Osteocyte (in vitro differentiated cells): ENCODE results near the gene TRAF5. TPM values are rescaled to one million over a fixed set of nuclear protein-coding genes. Genes with fewer than 3 reads are reported as not detected.

Experiments
- DNase-seq: peaks from one replicate; pipeline ENCODE4 v3.0.0; 2021; ENCODE audit warnings: mixed read lengths; ENCODE audit not compliant: unreplicated experiment; ENCODE audit errors: extremely low spot score
- H3K27ac Mint-ChIP-seq: one replicate; pipeline ENCODE4 v1.8.0; 2021; ENCODE audit warnings: mild to moderate bottlenecking, mixed read lengths; ENCODE audit not compliant: unreplicated experiment
- H3K27me3 Mint-ChIP-seq: one replicate; pipeline ENCODE4 v1.8.0; 2021; ENCODE audit warnings: mixed read lengths; ENCODE audit not compliant: unreplicated experiment
- H3K36me3 Mint-ChIP-seq: one replicate; pipeline ENCODE4 v1.8.0; 2021; ENCODE audit warnings: mixed read lengths; ENCODE audit not compliant: unreplicated experiment
- H3K4me1 Mint-ChIP-seq: one replicate; pipeline ENCODE4 v1.8.0; 2021; ENCODE audit warnings: mixed read lengths; ENCODE audit not compliant: unreplicated experiment
- H3K4me3 Mint-ChIP-seq: one replicate; pipeline ENCODE4 v1.8.0; 2021; ENCODE audit warnings: mild to moderate bottlenecking, moderate library complexity, mixed read lengths; ENCODE audit not compliant: unreplicated experiment
- H3K9me3 Mint-ChIP-seq: one replicate; pipeline ENCODE4 v1.8.0; 2021; ENCODE audit warnings: mixed read lengths; ENCODE audit not compliant: unreplicated experiment
- total RNA-seq: library from RNA; stranded (reverse); gene quantifications from 2 replicates; pipeline ENCODE4 v1.2.1, GENCODE V29; 2021
- TF ChIP-seq, protein P1 (sequence below): fragments of 200-600 bp; sonication (generic); IDR thresholded peaks from 2 replicates; pipeline ENCODE4 v1.5.0; 2021; ENCODE audit warnings: antibody characterized with exemption, mild to moderate bottlenecking, moderate library complexity

Gene TRAF5
- total RNA-seq, 1 donor from 2014 or later: 45.2 TPM

DNA sequence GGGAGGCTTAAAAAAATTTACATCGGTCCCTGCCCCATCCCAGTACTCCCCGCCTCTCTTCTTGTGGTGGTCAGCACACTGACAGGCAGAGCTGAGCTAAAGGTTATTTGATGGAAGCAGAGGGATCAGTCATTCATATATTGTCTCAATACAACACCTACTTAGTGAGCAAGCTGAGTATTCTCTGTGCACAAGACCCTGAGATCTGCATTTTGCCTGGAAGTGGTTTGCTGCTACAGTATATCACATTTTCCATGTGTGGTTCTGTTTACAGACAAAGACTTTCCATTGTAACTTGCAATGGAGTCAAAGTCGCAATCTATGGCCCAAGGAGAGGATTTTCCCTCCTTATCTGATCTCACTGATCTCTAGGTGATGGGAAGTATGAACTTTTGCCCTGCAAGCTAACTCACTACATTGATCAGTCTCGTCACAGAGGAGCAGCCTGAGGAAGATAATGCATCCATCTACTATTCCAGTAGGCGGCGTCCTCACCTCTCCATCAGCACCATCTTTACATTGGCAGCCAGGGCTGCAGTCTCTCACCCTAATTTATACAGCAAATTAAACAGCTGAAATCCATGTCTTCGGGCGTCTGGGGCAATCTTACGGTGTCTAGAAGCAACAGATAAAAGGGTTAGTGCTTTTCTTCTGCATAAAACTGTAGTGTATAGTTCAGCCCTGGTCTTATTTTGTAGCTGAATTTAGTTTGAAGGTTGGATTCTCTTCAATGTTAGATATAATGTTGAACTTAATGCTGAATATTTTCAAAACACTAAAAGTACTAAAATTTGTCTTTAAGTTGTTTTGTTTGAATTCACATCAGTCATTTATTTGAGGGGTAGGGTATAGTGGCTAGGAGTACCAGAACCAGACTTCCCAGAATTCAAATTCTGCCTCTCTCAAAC is 3.2 kb upstream of the TRAF5 start:
- TF ChIP-seq, protein P1, sequence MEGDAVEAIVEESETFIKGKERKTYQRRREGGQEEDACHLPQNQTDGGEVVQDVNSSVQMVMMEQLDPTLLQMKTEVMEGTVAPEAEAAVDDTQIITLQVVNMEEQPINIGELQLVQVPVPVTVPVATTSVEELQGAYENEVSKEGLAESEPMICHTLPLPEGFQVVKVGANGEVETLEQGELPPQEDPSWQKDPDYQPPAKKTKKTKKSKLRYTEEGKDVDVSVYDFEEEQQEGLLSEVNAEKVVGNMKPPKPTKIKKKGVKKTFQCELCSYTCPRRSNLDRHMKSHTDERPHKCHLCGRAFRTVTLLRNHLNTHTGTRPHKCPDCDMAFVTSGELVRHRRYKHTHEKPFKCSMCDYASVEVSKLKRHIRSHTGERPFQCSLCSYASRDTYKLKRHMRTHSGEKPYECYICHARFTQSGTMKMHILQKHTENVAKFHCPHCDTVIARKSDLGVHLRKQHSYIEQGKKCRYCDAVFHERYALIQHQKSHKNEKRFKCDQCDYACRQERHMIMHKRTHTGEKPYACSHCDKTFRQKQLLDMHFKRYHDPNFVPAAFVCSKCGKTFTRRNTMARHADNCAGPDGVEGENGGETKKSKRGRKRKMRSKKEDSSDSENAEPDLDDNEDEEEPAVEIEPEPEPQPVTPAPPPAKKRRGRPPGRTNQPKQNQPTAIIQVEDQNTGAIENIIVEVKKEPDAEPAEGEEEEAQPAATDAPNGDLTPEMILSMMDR: peak; percentile 88
- H3K4me1 Mint-ChIP-seq: peaks cover 17% of the 10 kb centered on the region
- no peak overlapping the region for H3K27ac Mint-ChIP-seq
- H3K27me3 Mint-ChIP-seq: no peaks in the 10 kb centered on the region
- no peak for DNase-seq
- no peaks in the 10 kb centered on the region for H3K36me3 Mint-ChIP-seq
- H3K9me3 Mint-ChIP-seq: no peaks in the 10 kb centered on the region
- H3K4me3 Mint-ChIP-seq: no peak overlapping the region

DNA sequence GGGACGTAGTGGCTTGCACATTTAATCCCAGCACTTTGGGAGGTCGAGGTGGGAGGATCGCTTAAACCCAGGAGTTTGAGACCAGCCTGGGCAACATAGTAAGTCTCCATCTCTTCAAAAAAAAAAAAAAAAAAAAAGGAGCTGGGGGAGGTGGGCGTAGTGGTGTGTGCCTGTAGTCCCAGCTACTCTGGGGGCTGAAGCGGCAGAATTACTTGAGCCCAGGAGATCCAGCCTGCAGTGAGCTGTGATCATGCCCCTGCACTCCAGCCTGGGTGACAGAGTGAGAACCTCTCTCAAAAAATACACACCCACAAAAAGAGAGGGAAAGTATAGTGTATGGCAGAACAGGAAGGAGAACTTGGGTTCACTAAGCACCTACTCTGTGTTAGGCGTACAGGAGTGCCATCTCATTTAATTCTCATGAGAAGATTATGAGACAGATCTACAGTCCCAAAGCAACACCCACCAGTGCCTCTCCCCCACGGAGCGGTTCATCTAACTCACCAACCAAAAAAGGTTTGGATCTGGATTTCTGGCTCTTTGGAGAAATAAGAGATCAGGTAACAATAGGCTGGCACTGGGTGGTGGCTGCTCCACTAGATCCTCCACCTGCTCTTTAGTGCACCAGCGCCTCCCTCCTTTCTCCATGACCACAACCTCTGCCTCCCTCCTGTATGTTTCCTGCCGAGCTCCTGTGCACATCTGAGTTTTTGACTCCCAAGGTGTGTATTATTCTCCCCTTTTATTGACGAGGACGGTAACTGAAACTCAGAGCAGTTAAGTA is 1.4 kb upstream of the TRAF5 start:
- peak overlapping the region; percentile 93 for H3K27ac Mint-ChIP-seq
- DNase-seq: no peak
- peaks cover 34% of the 10 kb centered on the region for H3K4me1 Mint-ChIP-seq
- no peaks in the 10 kb centered on the region for H3K9me3 Mint-ChIP-seq
- no peaks in the 10 kb centered on the region for H3K36me3 Mint-ChIP-seq
- TF ChIP-seq, protein P1: no peak
- H3K4me3 Mint-ChIP-seq: peak overlapping the region; percentile 78
- no peaks in the 10 kb centered on the region for H3K27me3 Mint-ChIP-seq

DNA sequence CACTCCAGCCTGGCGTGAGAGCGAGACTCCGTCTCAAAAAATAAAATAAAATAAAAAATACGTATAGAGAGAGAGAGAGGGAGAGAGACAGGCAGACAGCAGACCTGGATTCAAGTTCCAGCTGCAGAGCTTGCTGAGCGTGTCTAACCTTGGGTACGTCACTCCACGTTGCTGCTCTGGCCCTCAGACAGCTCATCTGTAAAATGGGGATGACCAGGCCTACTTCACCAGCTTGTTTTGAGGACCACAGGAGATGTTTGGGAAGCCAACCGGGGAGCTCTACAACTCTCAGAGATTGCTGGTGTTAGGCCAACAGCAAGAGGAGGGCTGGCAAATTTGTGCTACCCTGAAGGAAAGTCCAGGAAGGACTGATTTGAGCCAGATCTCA is 499 bp upstream of the TRAF5 start:
- TF ChIP-seq, protein P1: no peak
- no peaks in the 10 kb centered on the region for H3K27me3 Mint-ChIP-seq
- peaks cover 43% of the 10 kb centered on the region for H3K4me1 Mint-ChIP-seq
- no peak for DNase-seq
- peak overlapping the region; percentile 93 for H3K27ac Mint-ChIP-seq
- H3K4me3 Mint-ChIP-seq: peak overlapping the region; percentile 78
- H3K36me3 Mint-ChIP-seq: no peaks in the 10 kb centered on the region
- no peaks in the 10 kb centered on the region for H3K9me3 Mint-ChIP-seq

DNA sequence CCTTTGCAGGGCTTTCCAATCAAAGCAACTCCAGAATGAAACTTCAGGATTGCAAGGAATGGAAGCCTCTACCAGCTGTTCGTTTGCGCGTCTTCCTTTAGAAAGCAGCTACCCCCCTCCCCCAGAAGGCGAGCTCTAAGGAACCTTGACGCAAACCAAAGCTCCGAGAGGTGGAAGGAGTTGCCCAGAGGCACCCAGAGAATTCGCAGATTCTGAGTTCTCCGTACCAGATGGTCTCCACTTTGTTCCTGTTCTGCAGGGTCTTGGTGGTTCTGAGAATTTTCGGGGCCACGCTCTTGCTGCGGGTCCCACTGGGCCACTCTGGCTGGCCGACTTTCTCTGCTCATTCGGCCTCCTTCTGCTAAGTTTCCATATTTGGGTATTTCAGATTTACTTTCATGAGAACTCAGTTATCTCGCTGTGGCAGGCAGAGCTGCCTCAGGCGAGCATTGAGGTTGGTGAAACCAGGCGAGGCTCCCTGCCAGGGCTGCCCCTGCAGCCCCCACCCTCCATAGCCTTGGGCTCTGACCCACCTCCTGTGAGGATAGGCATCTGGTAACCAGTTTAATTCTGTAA is 801 bp downstream of the TRAF5 start:
- no peaks in the 10 kb centered on the region for H3K27me3 Mint-ChIP-seq
- H3K36me3 Mint-ChIP-seq: no peaks in the 10 kb centered on the region
- peak overlapping the region; percentile 87 for H3K27ac Mint-ChIP-seq
- TF ChIP-seq, protein P1: no peak
- peaks cover 55% of the 10 kb centered on the region for H3K4me1 Mint-ChIP-seq
- no peak for DNase-seq
- H3K9me3 Mint-ChIP-seq: no peaks in the 10 kb centered on the region
- H3K4me3 Mint-ChIP-seq: peak overlapping the region; percentile 91
